ENCODE measurements around the gene OR51B4.

OR51B4 gene

DNA sequence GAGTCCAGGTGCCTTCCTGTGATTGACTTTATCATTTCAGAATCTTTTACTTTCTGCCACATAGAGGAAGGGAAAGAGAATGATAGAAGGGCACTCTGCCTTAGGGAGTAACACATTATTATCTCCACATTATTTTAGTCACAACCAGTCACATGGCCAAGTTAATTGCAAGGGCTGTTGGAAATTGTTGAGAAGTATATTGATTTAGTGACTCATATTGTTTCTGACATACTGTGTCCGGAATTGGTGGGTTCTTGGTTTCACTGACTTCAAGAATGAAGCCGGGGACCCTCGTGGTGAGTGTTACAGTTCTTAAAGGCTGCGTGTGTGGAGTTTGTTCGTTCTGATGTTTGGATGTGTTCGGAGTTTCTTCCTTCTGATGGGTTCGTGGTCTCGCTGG lies 8.7 kb downstream of the OR51B4 start:
- no peak for DNase-seq

DNA sequence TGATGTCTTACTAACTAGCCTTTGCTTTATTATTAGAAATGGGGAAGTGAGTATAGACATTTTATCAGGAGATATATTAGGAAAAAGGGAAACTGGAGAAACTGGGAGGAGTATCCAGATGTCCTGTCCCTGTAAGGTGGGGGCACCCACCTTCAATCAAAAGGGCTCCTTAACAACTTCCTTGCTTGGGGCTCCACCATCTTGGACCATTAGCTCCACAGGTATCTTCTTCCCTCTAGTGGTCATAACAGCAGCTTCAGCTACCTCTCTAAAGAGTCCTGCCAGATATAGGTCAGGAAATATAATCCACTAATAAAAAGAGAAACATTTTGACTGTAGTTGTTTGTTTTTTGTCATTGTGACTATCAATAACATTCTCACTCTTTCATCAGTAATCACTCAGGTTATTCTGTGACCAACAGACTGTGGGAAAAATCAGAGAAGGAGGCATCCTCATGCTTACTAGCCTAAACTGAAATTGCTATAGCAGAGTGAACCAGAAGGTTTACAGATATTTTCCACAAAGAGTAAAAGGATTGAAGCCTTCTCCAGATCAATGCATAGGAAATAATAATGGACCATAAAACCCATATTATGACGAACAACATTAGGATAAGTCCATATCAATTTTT lies 10.4 kb downstream of the OR51B4 start:
- peak; percentile 20 to 58 for DNase-seq

DNA sequence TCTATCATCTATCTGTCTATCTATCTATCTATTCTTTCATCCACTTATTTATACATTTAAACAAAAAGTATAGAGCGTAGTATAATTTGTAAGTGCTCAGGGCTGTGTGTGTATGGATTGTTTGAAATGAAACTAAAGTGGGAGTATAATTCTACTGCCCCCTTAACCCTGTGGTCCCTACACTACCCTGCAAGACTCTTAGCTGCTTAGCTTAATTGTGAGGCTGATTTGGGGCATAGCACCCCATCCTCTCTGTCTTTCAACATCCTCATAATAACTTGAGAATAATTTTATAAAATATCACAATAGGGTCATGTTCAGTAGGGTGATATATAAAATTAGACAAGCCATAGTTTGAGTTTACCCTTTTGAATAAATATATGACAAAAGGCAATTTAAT lies 11.6 kb downstream of the OR51B4 start:
- no peak for DNase-seq

DNA sequence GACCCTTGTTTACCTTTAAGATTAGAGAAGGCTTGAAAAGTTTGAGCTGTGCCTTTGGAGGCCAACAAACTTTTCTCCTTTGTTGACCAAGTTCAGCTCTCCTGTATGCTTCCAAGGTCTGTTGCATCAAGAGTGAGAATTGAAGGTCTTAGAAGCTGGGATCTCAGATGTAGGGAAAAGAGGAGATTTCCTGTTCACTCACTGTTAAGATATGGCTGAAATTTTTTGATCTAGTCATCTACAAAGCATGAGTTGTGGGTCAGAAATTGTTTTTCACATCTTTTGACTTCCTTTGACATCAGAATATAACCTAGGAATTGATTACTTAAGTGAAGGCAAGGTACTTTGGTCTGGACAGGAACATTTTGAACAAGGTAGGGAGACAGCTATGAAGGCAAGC lies 12.1 kb downstream of the OR51B4 start:
- no peak for DNase-seq

DNA sequence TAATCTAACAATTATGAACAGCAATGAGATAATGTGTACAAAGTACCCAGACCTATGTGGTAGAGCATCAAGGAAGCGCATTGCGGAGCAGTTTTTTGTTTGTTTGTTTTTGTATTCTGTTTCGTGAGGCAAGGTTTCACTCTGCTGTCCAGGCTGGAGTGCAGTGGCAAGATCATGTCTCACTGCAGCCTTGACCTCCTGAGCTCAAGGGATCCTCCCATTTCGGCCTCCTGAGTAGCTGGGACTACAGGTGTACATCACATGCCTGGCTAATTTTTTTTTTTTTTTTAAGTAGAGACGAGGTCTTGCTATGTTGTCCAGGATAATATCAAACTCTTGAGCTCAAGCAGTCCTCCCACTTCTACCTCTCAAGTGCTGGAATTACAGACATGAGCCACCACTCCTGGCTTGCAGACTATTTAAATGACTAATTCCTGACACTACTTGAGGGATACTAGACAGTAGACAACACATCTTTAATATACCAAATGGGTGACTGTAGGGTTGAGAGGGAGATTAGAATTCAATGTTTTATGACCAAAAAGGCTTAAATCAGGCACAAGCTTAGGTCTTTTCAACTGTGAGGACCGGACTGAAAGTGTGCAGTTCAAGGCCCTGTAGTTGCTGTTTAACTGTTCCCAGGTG lies 12.7 kb downstream of the OR51B4 start:
- no peak for DNase-seq

DNA sequence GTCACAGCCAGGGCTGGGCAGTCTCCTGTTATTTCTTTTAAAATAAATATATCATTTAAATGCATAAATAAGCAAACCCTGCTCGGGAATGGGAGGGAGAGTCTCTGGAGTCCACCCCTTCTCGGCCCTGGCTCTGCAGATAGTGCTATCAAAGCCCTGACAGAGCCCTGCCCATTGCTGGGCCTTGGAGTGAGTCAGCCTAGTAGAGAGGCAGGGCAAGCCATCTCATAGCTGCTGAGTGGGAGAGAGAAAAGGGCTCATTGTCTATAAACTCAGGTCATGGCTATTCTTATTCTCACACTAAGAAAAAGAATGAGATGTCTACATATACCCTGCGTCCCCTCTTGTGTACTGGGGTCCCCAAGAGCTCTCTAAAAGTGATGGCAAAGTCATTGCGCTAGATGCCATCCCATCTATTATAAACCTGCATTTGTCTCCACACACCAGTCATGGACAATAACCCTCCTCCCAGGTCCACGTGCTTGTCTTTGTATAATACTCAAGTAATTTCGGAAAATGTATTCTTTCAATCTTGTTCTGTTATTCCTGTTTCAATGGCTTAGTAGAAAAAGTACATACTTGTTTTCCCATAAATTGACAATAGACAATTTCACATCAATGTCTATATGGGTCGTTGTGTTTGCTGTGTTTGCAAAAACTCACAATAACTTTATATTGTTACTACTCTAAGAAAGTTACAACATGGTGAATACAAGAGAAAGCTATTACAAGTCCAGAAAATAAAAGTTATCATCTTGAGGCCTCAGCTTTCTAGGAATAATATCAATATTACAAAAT lies 13.4 kb downstream of the OR51B4 start:
- DNase-seq, result no peak

DNA sequence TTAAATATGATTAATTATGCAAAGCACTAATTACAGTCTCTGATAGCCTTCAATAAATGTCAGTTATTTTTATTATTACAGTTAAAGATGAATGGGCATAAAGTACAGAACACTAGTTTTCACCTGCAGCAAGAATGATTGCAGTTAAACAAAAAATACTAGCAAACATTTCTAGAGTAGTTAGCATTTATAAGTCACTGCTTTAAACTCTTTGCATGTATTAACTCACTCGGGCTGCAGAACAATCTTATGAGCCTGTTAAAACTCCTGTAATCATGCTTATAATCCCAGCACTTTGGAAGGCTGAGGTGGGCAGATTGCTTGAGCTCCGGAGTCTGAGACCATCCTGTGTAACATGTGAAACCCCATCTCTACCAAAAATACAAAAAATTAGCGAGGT lies 14.8 kb downstream of the OR51B4 start:
- DNase-seq, result no peak

DNA sequence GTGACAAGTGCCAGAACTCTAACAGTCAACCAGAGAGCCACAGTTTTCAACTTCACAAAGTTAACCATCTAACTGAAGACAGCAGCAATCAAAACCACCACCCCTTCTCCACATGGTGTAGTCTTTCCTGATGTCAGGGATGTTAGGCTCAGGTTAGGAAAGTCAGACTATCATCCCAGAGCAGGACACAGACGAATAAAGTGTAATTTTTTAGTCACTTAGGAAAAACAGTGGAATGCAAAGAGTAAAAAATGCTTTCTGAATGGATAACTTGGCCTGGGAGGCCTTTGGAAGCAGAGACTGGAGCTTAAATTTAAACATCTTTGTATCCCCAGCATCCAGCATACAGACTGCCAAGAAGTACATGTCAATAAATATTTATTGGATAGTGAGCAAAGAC lies 15.4 kb downstream of the OR51B4 start:
- DNase-seq, result no peak

DNA sequence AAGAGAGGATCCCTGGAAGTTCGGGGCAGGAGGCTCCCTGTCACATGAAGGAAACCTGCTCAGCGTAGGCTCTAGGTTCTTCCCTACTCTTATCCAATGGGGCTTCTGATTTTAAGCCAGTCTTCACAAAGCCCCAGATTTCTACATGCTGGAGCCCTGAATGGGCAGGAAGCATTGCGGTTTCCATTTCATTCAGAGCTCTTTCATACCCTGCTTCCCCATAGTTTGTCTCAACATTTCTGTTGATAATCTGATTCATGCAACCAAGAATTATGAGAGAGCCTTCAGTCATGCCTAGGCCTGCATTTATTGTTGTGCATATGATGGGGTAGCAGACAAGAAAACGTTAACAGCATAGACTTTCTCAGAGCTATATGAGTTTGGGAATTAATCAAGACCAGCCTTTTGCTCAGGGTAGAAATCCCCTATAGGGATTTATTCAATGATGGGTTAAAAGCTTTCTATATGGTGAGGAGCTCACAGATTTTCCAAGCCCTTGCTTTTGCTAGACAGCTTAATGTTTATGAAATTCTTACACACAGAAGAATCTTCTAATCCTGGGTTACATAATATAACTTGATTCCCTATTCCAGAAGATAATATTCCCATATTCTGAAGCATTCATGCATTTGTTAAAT lies 15.9 kb downstream of the OR51B4 start:
- no peak for DNase-seq

DNA sequence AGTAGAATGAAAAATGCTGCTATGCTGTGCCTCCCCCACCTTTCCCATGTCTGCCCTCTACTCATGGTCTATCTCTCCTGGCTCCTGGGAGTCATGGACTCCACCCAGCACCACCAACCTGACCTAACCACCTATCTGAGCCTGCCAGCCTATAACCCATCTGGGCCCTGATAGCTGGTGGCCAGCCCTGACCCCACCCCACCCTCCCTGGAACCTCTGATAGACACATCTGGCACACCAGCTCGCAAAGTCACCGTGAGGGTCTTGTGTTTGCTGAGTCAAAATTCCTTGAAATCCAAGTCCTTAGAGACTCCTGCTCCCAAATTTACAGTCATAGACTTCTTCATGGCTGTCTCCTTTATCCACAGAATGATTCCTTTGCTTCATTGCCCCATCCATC lies 17.1 kb downstream of the OR51B4 start:
- DNase-seq, result no peak

DNA sequence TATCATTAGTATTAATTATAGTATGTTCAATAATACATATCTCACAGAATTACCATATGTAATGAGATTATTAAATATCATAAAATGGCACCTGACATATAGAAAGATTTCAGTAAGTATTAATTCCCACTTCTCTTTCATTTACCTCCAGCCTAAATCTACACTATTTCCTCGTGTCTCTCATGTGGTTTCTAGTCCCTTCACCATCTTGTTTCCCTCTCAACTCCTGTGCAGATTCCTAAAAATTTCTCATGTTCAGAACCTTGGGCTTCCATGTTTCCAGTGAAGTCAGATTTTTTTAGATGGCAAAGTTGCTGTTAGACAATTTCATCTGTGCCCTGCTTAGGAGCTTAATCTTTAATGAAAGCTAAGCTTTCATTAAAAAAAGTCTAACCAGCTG lies 17.9 kb downstream of the OR51B4 start:
- DNase-seq, result no peak

DNA sequence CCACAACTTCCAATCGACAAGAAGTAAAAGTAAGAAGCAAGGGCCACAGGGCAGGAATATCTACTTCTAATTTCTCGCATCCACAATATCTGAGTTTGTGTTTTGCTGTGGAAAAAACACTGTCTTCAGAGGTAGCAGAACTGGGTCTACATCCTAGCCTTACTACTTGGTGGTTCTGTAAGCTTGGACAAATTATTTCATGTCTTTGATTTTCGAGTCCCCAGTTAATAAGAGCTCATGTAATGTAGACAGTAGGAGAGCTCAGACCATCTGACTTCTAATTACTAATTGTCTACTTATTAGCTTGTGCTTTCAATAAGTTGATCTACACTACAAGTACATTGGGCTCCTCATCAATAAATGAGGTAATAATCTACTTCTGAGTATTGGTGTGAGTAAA lies 18.7 kb downstream of the OR51B4 start:
- DNase-seq, result no peak

DNA sequence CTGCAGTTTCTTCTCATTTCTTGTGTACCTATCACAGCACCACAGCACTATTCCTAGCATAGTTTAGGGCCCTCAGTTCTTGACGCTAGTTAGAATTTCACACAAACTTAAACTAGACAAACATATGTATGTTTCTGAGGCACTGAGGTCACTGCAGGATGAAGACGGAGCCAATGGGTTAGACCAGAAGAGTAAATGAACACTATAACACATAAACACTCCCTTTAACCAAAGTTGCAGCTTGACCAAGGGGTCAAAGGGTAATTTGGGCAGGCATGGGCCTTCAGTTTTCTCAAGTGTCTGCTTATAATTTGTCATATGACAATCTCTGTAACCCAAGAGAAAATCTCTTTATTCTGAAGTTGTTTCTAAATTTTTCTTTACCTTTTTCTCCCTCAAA lies 19.1 kb downstream of the OR51B4 start:
- no peak for DNase-seq

DNA sequence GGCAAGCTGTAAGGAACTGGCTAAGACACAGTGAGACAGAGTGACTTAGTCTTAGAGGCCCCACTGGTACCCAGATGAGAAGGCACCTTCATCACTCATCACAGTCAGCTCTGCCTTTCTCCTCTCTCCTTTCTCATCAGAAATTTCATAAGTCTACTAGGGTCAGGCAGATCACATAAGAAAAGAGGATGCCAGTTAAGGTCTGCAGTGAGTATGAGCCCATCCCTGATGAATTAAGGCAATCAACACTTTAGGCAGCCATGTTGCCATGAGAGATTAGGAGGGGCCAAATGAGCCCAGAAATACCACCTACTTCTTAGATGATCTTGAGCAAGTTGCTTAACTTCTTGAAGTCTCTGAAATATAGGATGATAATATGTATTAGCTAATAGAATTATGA lies 20.1 kb downstream of the OR51B4 start:
- no peak for DNase-seq

DNA sequence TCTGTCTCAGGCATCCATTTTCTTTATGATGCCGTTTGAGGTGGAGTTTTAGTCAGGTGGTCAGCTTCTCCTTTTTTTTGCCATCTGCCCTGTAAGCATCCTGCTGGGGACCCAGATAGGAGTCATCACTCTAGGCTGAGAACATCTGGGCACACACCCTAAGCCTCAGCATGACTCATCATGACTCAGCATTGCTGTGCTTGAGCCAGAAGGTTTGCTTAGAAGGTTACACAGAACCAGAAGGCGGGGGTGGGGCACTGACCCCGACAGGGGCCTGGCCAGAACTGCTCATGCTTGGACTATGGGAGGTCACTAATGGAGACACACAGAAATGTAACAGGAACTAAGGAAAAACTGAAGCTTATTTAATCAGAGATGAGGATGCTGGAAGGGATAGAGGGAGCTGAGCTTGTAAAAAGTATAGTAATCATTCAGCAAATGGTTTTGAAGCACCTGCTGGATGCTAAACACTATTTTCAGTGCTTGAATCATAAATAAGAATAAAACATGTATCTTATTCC lies 21.1 kb downstream of the OR51B4 start:
- peak; percentile 52 to 90 for DNase-seq

DNA sequence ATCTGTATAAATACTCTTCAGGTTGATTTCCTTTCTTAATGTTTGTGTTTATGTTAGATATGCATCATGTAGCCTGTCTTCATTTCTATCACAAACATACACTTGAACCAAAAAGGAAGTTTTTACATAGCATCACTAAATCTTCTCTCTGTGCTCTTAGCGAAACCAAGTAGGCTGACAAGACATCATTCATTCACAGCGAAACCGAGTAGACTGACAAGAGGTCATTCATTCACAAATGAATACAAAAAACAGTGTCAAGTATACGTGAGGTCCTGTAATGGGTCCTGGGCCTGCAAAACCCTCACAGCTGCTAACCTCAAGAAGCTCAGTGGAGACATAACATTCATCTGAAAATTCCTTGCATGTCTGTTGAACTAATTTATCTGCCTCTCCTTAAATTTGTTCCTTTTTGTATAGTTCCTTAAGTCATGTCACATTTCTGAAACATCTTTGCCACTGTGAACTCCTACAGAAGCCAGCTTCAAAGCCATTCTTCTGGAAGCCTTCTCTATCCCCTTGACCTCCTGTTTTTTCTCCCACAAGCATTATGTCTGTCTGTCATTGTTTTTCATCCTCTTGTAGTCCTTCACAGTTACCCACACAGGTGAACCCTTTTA lies 22.2 kb downstream of the OR51B4 start:
- no peak for DNase-seq

DNA sequence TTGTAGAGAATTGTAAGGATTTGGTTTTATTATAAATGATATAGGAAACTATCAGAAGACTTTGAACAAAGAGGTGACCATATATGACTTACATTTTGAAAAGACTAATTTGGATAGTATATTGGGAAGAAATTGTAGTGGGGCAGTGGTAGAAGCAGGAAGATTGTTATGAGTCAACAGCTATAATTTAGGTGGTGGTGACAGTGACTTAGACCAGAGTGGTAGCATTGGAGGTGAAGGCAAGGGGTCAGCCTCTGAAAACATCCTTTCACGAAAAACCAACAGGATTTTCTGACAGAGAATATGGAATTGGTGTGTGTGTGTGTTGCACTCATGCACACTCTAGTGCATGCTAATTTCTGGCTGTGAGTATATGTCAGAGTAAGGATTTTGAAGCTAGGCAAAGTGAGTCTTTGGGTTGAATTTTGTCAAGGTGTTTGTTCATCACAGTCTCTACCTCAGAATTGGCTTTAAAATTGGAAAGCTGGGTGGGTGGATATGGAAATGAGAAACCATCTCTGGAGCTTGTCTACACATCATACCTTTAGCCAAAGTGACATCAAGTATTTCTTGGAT lies 23.9 kb downstream of the OR51B4 start:
- no peak for DNase-seq

DNA sequence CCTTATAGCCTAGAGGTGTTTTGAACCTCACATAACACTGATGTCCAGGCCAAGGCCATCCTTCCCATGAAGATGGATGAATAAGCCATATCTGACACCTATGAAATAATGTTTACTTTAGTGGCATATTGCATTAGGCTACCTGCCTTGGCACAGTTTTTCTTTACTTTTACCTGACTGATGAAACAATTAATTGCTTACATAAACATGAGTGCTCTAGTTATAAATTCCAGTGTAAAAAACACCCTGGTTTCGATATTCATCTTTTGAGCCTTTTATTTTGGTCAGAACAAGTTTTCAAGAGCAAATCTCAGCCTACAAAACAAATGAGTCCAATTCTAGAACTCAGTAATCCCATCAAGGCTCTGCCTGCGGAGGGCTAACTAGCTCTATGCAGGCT lies 25.0 kb downstream of the OR51B4 start:
- no peak for DNase-seq

DNA sequence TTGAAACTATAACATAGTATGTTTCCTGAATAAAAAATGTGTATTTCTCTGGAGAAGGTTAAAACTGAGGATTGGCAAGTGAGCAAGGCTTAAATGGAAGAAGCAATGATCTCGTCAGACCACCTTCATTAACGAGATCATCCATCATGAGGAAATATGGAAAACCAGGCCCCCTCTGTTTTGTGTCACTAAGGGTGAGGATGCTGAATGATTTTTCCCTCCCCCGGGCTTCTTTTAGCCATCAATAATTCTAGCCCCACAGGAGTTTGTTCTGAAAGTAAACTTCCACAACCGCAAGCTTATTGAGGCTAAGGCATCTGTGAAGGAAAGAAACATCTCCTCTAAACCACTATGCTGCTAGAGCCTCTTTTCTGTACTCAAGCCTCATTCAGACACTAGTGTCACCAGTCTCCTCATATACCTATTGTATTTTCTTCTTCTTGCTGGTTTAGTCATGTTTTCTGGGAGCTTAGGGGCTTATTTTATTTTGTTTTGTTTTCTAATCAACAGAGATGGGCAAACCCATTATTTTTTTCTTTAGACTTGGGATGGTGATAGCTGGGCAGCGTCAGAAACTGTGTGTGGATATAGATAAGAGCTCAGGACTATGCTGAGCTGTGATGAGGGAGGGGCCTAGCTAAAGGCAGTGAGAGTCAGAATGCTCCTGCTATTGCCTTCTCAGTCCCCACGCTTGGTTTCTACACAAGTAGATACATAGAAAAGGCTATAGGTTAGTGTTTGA lies 26.2 kb downstream of the OR51B4 start:
- no peak for DNase-seq

DNA sequence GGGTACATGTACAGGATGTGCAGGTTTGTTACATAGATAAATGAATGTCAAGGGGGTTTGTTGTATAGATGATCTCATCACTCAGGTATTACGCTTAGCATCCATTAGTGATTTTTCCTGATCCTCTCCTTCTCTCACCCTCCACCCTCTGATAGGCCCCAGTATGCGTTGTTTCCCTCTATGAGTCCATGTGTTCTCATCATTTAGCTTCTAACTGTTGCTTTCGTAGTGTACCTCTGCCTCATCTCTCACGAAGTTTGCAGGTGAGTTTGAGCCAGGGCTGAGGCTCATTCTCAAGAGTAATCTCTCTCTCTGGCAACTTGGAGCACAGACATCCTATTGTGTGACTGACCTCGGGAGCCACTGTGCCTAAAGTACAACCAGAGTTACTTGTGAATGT lies 27.4 kb downstream of the OR51B4 start:
- no peak for DNase-seq

DNA sequence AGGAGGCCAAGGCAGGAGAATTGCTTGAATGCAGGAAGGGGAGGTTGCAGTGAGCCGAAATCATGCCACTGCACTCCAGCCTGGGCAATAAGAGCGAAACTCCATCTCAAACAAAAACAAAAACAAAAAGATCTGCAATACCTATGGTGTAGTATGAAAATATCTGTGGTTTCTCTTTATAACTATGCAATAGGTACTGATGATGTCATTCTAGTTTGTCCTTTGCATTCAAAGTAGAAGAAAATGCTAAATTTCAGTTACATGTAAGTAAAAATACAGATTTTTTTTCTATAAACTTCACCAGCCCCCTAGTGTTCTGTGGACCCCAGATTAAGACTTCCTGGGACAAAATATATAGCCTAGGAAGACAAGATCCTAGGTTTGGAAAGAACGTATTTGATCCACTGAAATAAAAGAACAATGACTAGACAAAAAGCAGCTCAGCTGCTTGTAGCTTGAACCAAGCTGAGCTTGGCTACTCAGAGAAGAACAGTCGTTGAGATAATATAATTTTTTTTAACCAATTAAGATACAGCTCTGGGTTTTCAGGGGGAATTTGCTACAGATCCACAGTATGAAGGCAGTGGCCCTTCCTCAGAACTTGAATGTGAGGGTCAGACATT lies 29.2 kb downstream of the OR51B4 start:
- no peak for DNase-seq

All from NCI-H524 (cell line).